ENCODE results near the gene BTF3L4. TPM values are rescaled to one million over a fixed set of nuclear protein-coding genes. Genes with fewer than 3 reads are reported as not detected.
A peak's percentile ranks its signal among the peaks of the same experiment; 100 is the strongest.
"Not testable (repeated sequence)": the region's sequence is repeated elsewhere in the genome, so short reads cannot be mapped to it uniquely, and the experiment has no call there.

The BTF3L4 gene
- total and polyA plus RNA-seq, 2 experiments from 2014 or later = 112 to 154 TPM

DNA sequence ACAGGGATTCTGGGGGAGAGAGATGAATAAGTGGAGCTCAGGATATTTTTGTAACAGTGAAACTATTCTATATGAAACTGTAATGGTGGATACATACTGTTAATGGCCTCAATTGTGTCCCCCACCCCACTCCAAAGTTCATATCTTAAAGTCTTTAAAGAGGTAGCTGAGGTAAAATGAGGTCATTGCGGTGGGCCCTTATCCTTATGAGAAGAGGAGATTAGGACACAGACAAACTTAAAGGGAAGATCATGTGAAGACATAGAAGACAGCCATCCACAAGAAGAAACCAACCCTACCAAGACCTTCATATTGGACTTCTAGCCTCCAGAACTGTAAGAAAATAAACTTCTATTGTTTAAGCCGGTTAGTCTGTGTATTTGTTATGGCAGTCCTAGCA lies 10.9 kb upstream of the BTF3L4 start (continued):
- TF ChIP-seq, protein P1, sequence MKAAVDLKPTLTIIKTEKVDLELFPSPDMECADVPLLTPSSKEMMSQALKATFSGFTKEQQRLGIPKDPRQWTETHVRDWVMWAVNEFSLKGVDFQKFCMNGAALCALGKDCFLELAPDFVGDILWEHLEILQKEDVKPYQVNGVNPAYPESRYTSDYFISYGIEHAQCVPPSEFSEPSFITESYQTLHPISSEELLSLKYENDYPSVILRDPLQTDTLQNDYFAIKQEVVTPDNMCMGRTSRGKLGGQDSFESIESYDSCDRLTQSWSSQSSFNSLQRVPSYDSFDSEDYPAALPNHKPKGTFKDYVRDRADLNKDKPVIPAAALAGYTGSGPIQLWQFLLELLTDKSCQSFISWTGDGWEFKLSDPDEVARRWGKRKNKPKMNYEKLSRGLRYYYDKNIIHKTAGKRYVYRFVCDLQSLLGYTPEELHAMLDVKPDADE (IDR thresholded peaks at IDR 0.05) = no peak
- TF ChIP-seq ZNF114 (CRISPR knock-in tag; IDR thresholded peaks at IDR 0.05) (no peak), NANOG (IDR thresholded peaks at IDR 0.05; ENCODE audit: borderline replicate concordance) (no peak), POLR2AphosphoS5 (IDR thresholded peaks at IDR 0.05; ENCODE audit: low read depth) (no peak)
- TF ChIP-seq, protein P2, sequence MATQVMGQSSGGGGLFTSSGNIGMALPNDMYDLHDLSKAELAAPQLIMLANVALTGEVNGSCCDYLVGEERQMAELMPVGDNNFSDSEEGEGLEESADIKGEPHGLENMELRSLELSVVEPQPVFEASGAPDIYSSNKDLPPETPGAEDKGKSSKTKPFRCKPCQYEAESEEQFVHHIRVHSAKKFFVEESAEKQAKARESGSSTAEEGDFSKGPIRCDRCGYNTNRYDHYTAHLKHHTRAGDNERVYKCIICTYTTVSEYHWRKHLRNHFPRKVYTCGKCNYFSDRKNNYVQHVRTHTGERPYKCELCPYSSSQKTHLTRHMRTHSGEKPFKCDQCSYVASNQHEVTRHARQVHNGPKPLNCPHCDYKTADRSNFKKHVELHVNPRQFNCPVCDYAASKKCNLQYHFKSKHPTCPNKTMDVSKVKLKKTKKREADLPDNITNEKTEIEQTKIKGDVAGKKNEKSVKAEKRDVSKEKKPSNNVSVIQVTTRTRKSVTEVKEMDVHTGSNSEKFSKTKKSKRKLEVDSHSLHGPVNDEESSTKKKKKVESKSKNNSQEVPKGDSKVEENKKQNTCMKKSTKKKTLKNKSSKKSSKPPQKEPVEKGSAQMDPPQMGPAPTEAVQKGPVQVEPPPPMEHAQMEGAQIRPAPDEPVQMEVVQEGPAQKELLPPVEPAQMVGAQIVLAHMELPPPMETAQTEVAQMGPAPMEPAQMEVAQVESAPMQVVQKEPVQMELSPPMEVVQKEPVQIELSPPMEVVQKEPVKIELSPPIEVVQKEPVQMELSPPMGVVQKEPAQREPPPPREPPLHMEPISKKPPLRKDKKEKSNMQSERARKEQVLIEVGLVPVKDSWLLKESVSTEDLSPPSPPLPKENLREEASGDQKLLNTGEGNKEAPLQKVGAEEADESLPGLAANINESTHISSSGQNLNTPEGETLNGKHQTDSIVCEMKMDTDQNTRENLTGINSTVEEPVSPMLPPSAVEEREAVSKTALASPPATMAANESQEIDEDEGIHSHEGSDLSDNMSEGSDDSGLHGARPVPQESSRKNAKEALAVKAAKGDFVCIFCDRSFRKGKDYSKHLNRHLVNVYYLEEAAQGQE (IDR thresholded peaks at IDR 0.05; ENCODE audit: unreplicated experiment) = no peak
- TF ChIP-seq, protein P3, sequence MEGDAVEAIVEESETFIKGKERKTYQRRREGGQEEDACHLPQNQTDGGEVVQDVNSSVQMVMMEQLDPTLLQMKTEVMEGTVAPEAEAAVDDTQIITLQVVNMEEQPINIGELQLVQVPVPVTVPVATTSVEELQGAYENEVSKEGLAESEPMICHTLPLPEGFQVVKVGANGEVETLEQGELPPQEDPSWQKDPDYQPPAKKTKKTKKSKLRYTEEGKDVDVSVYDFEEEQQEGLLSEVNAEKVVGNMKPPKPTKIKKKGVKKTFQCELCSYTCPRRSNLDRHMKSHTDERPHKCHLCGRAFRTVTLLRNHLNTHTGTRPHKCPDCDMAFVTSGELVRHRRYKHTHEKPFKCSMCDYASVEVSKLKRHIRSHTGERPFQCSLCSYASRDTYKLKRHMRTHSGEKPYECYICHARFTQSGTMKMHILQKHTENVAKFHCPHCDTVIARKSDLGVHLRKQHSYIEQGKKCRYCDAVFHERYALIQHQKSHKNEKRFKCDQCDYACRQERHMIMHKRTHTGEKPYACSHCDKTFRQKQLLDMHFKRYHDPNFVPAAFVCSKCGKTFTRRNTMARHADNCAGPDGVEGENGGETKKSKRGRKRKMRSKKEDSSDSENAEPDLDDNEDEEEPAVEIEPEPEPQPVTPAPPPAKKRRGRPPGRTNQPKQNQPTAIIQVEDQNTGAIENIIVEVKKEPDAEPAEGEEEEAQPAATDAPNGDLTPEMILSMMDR (conservative IDR thresholded peaks at IDR 0.05; ENCODE audit: low read depth in 2 of 2) = no peak

- not testable (repeated sequence) for H3F3A ChIP-seq (replicated peaks; ENCODE audit: low read depth); H3K9me2 ChIP-seq (ENCODE audit: insufficient read depth); H3K4me1 Mint-ChIP-seq; ATAC-seq; H3K4me3 ChIP-seq; H3K27me3 ChIP-seq (ENCODE audit: insufficient read depth); H3K4me1 ChIP-seq (ENCODE audit: insufficient read depth); H3K36me3 ChIP-seq (ENCODE audit: insufficient read depth); H3K4me2 ChIP-seq; H3K27ac Mint-ChIP-seq; H3K27me3 Mint-ChIP-seq (ENCODE audit: insufficient read depth, low read depth, poor library complexity); H3K4me3 Mint-ChIP-seq; H3K9me3 Mint-ChIP-seq; DNase-seq (ENCODE audit: low spot score); H2AFZ ChIP-seq
- Histone ChIP-seq H3K79me2 (replicated peaks; ENCODE audit: insufficient read depth) (peaks cover 86% of the 10 kb centered on the region), H3K27ac (ENCODE audit: low read depth) (peak overlapping the region; percentile 7; the same call in 1 of the 2 replicates), H4K20me1 (replicated peaks; ENCODE audit: insufficient read depth) (peaks cover 33% of the 10 kb centered on the region)
- H3K36me3 Mint-ChIP-seq (ENCODE audit: low read depth) = peaks cover 15% of the 10 kb centered on the region
Observed at GRCh38 chr1:52045666-52046195, 10.4 kb upstream of the BTF3L4 start.

- not testable (repeated sequence) for H3K4me3 Mint-ChIP-seq; H2AFZ ChIP-seq; H3K4me1 ChIP-seq (ENCODE audit: insufficient read depth); DNase-seq (ENCODE audit: low spot score); H3K36me3 ChIP-seq (ENCODE audit: insufficient read depth); ATAC-seq; H3K27me3 Mint-ChIP-seq (ENCODE audit: insufficient read depth, low read depth, poor library complexity); H3K27me3 ChIP-seq (ENCODE audit: insufficient read depth); H3K27ac Mint-ChIP-seq; H3K4me3 ChIP-seq; H3K4me2 ChIP-seq; H3K9me3 Mint-ChIP-seq; H3K27ac ChIP-seq (ENCODE audit: low read depth); H3K9me2 ChIP-seq (ENCODE audit: insufficient read depth); H3K4me1 Mint-ChIP-seq; H3F3A ChIP-seq (replicated peaks; ENCODE audit: low read depth)
- peaks cover 33% of the 10 kb centered on the region for H3K36me3 Mint-ChIP-seq (ENCODE audit: low read depth)
- H3K79me2 ChIP-seq (replicated peaks; ENCODE audit: insufficient read depth) = peaks cover 98% of the 10 kb centered on the region
- peaks cover 28% of the 10 kb centered on the region for H4K20me1 ChIP-seq (replicated peaks; ENCODE audit: insufficient read depth)
Observed at GRCh38 chr1:52049337-52049736, 6.8 kb upstream of the BTF3L4 start.
